NK-92 treated with Interleukin-12 subunit alpha and Interleukin-12 subunit beta, amount 100 ng/mL, for 24 hours (cell line): ENCODE measurements around the gene BABAM1.
"Not testable (repeated sequence)": the region's sequence is repeated elsewhere in the genome, so short reads cannot be mapped to it uniquely, and the experiment has no call there.

Source experiments
- DNase-seq: peaks from one replicate; lab custom pipeline; 2025; lab: John Stamatoyannopoulos, UW

BABAM1 gene

DNA sequence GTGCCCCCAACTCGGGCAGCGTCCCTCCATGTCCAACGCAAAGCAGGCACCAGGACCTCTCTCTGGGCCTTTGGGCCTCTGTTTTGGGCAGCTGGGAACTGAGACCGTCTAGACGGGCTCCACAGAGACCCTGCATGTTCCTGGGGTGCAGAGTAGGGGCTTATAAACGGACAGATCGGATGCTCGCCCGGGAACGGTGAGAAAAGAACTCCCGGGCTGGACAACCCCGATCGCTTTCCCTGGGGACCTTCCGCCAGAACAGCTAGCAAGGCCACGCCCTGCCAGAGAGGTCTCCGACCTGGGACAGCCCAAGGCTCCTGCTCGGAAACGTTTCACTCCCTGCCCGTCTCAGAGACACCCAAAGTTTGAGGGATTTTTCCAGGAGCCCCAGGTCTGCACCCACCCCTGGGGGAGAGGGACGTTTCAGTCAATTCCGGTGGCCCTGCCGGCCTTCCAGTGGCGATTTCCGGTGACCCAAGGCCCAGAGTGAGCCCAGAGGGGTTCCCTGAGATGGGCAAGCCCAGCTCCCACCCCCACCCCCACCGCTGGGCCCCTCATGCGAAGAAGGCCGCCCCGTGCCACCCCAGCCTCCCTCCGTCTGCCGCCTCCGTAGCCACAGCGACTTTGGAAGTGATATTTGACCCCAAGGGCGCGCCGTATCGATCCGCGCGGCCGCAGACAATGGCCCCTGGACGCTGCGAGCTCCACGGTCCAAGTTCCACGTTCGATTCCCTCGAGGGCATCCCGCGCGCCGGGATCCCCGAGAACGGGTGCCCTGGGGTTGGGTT is 23.2 kb upstream of the BABAM1 start:
- no peak for DNase-seq

- no peak for DNase-seq
These were observed 22.4 kb upstream of the BABAM1 start for GRCh38 chr19:17244618-17245534.

- DNase-seq: no peak
These were observed 21.7 kb upstream of the BABAM1 start, which contains the start of gene NR2F6 for GRCh38 chr19:17245535-17245984. Gene NR2F6, minus strand, starts transcription at chr19:17245919. Its CDS starts 699 bp downstream, at chr19:17245220.

GRCh38 chr19:17246681-17247425 is 20.4 kb upstream of the BABAM1 start:
- DNase-seq: no peak

DNA sequence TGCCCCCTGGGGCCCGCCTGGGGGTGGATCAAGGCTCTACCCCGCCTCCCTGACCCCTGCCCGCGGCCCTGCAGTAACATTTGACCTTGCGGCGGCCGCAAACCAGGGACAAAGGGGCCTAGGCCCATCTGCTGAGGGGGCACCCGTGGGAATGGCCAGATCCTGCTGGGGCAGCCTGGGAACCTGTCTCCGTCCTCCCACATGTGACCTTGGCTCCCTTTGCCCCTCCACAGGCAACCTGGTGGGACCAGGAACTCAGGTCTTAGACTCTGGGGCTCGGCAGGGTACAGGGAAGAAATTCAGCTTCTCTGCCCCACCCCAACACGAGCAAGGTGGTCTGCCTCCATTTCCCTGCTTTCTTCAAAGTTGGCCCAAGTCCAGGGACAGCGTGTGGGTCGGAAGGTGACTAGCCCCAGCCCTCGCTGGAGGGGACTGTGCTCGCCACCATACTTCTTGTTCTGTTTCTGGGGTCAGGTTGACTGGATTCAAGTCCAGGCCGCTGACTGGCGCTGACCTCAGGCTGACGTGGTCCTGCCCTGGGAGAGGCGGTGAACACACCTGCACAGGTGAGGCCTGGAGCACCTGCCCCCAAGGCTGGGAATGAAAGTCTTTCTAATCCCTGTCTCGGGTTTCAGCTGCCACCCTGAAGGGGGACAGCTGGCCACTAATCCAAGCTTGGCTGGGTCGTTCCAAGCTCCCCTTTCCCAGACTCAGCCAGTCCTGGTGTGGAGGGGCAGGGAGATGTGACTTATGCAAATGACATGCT is 19.0 kb upstream of the BABAM1 start:
- no peak for DNase-seq

- no peak for DNase-seq
These were observed 17.2 kb upstream of the BABAM1 start for GRCh38 chr19:17249887-17250548.

DNA sequence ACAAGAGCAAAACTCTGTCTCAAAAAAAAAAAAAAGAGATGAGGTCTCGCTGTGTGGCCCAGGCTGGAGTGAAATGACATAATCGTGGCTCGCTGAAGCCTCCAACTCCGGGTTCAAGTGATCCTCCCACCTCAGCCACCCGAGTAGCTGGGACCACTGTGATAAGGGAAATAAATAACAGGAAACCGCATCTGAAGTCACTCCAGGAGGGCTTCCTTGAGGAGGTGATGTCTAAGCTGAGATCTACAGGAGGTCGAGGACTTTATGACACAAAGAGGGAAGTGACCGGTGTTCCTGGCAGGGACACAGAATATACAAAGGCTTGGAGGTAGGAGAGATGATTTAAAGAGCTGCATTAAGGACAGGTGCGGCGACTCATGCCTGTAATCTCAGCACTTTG is 12.6 kb upstream of the BABAM1 start:
- DNase-seq: no peak

- DNase-seq: no peak
These were observed 12.1 kb upstream of the BABAM1 start for GRCh38 chr19:17255150-17255621.

DNA sequence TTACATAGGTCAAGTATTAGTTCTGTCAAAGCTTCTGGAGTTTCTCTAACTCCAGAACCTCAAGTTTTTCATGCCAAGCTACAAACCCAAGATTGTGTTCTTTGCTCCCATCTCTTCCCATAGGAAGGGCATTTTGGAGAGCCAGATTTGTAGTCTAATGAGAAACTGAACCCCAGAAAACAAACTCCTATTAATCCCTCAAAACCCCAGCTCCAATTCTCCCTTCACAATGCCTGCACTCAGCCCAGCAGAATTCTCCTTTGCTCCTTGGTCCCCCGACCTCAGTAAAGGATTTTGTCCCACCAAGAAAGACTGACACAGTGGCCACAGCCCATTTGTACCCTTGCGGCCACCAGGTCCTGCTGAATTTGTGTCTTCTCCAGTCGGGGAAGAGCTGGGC is 11.1 kb upstream of the BABAM1 start:
- no peak for DNase-seq

DNA sequence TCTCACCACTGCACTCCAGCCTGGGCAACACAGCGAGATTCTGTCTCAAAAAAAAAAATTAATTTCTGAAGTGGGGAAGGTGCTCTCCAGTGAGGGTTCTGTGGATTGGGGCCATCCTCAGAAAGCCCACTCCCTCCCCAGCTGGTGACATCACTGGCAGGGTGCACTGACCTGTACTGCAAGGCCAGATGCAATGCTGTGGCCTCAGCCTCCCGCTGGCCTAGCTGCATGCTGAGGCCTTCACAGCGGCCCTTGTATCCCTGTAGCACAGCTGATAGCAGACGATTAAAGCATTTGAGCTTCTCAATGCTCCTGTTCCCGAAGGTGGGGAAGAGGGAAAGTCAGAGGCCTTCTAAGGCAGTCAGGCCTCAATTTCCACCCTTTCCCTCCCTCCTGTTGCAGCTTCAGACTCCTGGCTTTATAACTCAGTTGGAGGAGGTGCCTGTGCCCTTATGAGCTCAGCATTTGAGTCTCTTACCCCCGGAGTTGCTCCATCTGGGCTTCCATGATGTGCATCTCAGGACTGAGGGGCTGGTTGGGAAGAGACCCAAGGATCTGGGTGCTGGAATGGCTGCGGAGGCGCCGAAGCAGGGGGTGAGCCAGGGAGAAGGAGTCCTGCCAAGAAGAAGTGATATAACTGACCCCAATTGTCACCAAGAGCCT is 8.0 kb upstream of the BABAM1 start:
- DNase-seq: no peak

DNA sequence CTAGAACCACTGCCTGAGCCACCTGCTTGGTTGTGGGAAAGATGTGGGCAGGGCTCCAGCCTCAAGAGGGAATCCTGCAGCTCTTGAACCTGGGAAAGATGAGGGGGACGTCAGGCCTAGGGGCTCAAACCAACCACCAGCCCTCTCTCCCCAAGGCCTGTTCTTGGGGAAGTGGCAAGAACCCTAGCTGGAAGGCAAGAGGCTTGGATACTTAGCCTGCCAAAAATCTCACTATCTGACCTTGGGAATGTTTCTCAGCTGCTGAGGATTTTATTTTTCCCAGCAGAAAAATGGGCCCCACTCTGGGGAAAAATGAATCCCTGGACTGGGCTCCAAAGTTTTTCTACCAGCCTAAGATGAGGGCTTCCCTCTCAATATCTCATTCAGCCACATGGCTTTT is 7.3 kb upstream of the BABAM1 start:
- no peak for DNase-seq

DNA sequence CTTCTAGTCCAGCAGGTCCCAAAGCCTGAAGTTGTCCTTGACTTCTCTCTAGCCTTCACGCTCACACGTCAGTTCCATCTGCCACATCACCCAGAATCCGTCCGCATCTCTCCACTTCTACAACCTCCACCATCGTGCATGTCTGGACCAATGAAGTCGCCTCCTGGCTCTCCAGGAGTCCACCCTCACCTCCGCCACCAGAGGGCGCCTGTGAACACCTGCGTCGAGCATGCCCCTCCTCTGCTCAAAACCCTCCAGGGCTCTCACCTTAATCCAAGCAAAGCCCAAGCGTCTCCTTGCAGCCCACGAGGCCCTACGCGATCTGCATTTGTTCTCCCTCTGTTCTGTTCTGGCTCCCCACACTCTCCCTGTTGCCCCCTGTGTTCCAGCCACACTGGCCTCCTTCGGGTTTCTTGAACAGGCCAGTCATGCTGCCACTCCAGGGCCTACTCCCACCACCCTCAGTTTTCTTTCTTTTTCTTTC is 6.4 kb upstream of the BABAM1 start:
- DNase-seq: peak; percentile 78

DNA sequence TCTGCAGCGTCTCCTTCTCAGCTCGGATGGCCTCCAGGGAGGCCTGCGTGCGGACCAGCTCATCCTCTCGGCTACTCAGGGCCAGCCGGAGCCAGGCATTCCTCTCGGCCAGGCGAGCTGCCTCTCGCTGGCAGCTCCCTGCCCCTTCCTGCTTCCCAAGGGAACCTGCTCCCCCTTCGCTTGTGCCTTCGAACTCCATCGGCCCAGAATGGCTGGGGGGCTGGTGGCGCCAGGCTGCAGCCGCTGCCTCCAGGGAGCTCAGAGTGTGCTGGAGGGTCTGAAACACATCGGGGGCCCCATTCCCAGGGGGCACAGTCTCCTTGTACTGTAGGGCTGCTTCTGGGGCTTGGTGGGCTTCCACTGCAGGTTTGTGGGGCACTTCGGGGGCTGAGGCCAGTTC is 4.7 kb upstream of the BABAM1 start:
- DNase-seq: no peak

DNA sequence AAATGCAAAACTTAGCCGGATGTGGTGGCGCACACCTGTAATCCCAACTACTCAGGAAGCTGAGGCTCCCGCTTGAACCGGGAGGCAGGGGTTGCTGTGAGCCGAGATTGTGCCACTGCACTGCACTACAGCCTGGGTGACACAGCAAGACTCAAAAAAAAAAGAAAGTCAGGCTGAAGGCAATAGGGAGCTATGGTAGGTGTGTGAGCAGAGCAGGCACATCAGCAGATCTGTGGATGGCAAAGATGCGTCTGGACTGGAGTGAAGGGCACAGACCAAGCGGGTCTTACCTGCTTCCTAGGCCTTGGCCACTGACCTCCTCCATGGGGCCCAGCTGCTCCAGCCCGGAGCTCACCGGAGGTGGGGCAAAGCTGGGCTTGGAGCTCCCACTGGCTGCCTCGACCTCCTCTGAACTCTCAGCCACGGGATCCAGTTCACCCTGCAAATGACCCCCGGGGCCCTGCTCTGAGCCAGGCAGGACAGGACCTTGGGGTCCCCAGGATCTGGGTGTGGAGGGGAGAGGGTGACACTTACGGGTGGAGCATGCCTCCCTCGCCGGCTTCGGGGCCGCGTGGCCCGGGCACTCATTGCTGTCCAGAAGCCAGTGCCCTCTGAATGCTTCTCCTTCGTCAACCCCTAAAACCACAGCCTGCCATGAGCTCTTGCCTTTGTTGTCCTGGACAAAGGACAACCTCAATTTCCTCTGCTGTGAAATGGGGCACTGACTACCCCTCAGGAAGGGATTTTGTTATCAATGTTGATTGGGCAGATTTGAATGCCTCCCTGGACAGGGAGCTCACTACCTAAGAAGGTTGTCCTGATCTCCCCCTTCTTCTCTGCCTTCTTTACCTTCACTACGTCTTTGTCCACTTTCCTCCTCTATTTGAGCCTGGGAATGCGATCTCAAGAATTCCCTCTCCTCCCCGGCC is 3.3 kb upstream of the BABAM1 start:
- no peak for DNase-seq

DNA sequence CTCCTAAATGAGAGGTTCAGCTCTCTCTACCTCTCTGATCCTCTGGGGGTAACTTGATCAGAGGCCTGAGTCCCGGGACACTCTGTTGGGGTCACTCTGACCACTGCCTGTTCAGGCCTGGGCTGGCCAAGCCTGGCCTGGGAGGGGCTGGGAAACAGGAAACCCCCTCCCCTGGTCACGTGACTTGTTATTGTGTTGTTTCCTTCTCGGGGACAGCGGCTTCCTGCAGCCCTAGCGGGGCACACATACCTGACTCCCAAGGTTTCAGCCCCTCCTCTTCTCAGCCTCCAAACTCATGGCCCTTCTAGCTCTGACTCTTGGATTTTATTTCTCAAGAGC is 2.6 kb upstream of the BABAM1 start, which contains the start of gene USHBP1:
USHBP1 (minus strand) TSS at position 105 of the 339 bp plus-strand sequence. CDS start 446 bp downstream, outside the sequence.
- no peak for DNase-seq

- DNase-seq: no peak
These were observed 1.2 kb upstream of the BABAM1 start for GRCh38 chr19:17266026-17266425.

GRCh38 chr19:17266589-17266974 is 661 bp upstream of the BABAM1 start:
- DNase-seq: no peak

DNA sequence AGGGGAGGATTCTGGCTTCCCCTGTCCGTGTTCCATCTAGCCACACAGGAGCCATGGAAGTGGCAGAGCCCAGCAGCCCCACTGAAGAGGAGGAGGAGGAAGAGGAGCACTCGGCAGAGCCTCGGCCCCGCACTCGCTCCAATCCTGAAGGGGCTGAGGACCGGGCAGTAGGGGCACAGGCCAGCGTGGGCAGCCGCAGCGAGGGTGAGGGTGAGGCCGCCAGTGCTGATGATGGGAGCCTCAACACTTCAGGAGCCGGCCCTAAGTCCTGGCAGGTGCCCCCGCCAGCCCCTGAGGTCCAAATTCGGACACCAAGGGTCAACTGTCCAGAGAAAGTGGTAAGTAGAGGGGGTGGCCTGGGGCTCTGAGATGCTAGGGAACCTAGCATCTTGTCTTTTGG is 1.5 kb downstream of the BABAM1 start:
- DNase-seq: no peak

DNA sequence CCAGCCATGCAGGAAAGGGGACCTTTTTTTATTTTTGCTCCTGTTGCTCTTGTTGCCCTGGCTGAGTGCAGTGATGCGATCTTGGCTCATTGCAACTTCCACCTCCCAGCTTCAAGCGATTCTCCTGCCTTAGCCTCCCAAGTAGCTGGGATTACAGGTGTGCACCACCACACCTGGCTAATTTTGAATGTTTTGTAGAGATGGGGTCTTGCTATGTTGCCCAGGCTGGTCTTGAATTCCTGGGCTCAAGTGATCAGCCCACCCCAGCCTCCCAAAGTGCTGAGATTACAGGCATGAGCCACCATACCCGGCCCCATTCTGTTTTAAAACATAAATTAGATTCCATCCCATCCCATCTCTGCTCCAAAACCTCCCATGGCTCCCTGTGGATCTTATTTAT is 7.6 kb downstream of the BABAM1 start:
- DNase-seq: not testable (repeated sequence)
